SW 1271 (cell line): Measurements from ENCODE around the gene RNF115.
A peak's percentile ranks its signal among the peaks of the same experiment; 100 is the strongest.
"Not testable (repeated sequence)": the region's sequence is repeated elsewhere in the genome, so short reads cannot be mapped to it uniquely, and the experiment has no call there.

Source experiments
- DNase-seq, 2 experiments: peaks; one replicate each; lab custom pipeline; 2025; lab: John Stamatoyannopoulos, UW

RNF115 gene

DNA sequence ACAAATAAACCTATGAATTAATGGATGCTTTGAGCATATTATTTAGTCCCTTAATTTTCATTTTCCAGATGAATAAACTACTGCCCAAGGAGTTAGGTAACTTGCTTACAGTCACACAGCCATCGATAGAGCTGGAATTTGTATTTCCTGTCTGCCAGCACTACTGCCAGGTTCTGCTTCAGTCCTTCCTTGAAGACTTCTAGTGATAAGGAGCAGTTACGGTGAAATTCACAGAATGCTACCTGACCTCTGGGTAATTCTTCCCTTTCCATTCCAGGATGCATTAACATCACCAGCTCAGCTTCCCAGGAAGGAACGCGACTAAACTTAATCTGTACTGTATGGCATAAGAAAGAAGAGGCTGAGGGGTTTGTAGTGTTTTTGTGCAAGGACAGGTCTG, 93.4 kb downstream of the RNF115 start:
- no peak for DNase-seq

- no peak for DNase-seq
Observed at GRCh38 chr1:145729666-145730436, 94.0 kb downstream of the RNF115 start.

GRCh38 chr1:145729196-145729595, 94.7 kb downstream of the RNF115 start:
- no peak for DNase-seq

DNA sequence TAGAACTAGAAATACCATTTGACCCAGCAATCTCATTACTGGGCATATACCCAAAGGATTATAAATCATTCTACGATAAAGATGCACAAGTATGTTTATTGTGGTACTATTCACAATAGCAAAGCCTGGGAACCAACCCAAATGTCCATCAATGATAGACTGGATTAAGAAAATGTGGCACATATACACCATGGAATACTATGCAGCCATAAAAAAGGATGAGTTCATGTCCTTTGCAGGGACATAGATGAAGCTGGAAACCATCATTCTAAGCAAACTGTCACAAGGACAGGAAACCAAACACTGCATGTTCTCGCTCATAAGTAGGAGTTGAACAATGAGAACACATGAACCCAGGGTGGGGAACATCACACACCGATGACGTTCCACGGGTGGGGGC, 97.7 kb downstream of the RNF115 start:
- not testable (repeated sequence) for DNase-seq

DNA sequence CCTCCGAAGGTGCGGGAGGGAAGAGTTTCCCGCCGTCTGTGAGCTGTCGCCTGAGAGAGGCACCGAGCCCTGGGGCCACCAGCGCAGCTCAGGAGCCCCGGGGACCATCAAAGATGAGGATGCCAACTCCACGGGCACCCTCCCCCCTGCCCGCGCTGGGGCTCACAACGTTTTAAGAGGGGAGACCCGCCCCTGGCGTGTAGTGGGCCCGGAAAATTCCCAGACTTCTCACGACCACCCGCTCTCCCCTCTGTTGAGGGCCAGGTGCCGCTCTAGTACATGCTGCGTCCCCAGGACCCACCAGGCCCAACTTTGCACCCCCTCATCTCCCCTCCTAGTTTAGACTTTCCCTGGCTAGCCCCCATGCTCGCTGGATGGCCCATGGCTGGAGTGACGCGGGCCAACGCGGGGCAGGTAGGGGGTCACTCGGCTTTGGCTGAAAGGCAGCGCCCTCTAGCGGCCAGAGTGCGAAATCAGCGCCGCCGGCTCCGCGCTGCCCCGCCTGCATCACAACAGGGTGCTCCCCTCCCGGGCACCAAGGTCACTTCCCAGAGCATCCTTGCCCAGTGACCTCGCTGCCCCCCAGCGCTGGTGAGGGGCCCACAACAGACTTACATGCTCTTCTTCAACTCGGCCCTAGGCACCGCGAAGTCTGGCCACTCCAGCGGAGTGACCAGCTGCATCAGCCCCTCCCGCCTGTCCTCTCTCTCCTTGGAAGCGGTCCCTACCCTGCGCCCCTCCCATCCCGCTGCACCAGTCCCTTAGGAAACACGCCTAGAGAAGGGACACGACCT, 102.8 kb downstream of the RNF115 start:
- peak; percentile 7 to 44 for DNase-seq

DNA sequence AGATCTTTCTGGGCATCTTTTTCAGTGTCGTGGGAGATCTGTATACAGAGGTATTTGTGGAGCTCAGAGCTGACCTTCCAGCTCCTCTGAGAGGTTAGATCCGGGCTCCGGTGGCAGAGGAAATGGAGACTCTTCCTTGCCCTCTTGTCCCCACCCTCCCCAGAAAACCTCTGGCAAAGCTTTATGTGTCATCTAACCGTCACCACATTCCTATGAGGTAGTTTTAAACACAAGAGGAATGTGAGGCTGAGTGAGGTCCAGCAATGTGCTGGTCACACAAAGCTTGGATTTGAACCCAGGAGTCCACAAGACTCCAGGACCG, 103.4 kb downstream of the RNF115 start:
- peak; percentile 61 to 67 for DNase-seq

GRCh38 chr1:145719230-145720079, 104.4 kb downstream of the RNF115 start, which contains the start of gene CD160:
TSS of gene CD160 (plus strand) at chr1:145719499. CDS start at chr1:145728328, 8,829 bp downstream.
- no peak for DNase-seq

DNA sequence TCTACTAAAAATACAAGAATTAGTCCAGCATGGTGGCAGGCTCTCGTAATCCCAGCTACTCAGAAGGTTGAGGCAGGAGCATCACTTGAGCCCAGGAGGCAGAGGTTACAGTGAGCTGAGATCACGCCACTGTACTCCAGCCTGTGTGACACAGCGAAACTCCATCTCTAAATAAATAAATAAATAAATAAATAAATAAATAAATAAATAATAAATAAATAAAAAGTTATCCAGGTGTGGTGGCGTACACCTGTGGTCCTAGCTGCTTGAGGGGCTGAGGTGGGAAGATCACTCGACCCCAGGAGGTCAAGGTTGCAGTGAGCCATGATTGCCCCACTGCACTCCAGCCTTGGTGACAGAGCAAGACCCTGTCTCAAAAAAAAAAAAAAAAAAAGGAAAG, 105.4 kb downstream of the RNF115 start:
- DNase-seq: not testable (repeated sequence)

DNA sequence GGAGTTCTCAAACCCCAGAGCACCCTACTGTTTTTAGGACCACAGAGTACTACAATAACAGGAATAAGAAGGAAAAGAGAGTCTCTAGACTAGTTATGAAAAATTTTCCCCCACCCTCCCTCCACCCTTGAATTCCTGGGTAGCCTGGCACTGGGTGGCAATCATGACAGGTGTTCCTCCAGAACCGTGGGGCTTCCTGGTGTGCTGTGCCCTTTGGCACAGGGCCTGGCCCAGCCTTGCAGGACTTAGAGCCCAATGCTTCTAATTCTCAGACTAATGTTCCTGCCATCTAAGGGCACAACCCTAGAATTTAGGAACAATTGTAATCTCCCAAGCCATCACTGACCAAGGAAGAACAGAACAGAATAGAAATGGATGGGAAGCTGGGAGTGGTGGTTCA, 106.1 kb downstream of the RNF115 start:
- no peak for DNase-seq

- DNase-seq: no peak
Observed at GRCh38 chr1:145716641-145717345, 107.1 kb downstream of the RNF115 start.

DNA sequence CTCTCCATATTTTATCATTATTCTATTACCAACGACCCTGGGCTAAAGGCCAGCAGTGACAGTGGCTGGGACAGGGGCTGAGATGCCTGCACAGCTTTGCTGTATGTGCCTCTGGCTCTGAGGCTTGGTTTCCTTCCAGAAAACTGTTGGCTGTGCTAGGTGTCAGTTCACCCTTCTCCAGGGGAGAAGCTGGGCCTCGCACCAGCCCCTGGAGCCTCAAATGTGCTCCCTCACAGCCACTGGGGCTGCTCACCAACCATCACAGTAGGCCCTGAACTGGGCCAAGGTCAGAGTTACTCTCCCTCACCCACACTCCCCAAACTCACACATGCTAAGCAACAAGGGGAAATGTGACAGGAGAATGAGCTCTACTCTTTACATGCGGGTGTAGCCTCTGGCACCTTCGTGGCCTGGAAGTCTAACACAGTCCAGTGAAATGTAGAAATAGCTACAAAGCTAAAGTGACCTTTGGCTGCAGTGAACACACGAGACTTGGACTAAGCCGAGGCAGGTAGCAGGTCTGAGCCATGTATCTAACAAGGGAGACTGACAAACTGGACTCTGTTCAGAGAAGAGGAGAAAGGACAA, 109.3 kb downstream of the RNF115 start:
- DNase-seq: no peak

DNA sequence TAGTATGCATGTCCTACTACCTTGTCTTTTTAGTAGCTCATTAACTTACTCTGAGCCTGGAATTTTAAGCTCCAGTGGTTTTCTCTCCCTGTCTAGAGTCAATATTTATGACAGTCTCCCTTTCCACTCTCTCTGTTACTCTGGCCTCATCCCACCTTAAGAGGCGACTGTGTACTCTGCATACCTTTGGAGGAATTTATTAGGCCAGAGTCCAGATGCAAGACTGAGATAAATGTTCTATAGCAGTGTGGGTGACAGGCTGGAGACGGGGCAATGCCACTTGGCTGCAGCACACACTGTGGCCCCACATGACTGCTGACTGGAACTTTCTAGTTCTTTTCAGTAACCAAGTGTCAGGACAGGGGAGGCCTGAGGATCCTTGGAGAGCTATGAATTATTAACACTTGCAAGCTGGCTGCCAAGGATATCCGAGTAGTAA, 112.7 kb downstream of the RNF115 start:
- DNase-seq: no peak

DNA sequence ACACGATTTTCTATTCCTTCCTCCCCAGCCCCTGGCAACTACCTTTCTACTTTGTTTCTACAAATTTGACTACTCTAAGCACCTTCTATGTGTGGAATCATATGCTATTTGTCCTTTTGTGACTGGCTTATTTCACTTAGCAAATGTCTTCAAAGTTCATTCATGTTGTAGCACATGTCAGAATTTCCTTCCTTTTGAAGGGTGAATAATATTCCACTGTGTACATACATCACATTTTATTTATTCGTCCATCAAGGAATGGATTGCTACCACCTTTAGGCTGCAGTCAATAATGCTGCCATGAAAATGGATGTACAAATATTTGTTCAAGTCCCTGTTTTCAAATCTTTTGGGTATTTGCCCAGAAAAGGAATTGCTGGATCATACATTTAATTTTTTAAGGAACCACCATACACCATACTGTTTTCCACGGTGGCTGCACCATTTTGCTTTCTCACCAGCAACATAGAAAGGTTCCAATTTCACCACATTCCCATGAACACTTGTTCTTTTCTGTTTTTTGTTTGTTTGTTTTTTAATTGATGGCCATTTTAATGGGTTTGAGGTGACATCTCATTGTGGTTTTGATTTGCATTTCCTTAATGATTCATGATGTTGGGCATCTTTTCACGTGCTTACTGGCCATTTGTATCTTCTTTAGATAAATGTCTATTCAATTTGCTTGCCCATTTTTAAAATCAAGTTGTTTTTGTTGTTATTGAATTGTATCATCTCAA, 113.4 kb downstream of the RNF115 start:
- DNase-seq: no peak

DNA sequence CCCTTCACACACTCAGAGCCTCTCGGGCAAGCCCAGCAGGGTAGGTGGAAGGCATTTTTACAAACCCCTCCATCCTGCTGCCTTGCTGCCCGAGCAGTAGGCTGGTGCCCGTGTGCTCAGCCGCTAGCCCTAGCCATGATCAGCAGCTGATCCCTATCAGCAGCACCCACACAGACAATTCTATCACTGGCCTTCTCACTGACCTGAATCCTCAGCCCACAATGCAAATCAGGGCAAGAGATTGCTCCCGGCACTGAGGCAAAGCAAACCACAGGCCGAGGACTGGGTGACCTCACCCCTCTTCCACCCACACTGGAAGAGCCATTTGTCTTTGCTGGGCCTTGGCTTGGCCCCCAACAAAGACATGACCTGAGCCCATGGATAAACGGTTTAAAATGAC, 115.8 kb downstream of the RNF115 start:
- no peak for DNase-seq

DNA sequence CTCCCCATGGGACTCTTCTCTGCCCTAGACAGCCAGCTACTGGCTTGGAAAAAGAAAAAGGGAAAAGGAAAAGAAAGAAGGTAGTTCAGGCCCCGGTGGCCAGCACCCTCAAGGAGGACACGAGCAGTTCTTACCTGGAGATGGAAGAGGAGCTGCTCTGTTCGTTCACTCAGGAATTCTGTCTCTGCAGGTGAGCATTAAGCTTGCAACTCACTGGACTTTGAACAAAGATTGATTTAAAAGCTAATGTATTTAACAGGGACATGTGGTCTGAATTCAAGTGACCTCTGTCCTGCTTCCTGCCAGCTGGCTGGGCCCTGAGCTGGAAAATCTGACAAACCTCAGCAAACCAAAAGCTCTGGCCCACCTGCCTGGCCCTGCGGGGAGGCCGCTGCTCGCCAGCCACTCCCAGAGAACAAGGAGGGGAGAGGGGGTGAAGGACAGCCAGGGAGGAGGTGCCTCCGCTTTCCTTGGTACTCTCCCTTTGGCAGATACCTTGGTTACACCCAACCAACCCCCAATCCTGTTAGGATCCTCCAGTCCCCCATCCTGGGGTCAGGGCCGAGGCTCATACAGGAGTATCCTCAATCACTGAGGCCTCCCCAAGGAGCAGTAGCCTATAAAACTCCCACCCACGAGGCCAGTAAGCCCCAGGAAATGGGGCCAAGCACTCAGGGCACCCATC, 116.6 kb downstream of the RNF115 start, which contains the start of gene PDZK1:
Gene PDZK1 (minus strand): TSS at position 186 of the 685 bp plus-strand sequence. CDS start 19,347 bp downstream, outside the sequence.
- DNase-seq: no peak

- peak; percentile 7 to 42 for DNase-seq
Observed at GRCh38 chr1:145706086-145706664, 117.7 kb downstream of the RNF115 start.

DNA sequence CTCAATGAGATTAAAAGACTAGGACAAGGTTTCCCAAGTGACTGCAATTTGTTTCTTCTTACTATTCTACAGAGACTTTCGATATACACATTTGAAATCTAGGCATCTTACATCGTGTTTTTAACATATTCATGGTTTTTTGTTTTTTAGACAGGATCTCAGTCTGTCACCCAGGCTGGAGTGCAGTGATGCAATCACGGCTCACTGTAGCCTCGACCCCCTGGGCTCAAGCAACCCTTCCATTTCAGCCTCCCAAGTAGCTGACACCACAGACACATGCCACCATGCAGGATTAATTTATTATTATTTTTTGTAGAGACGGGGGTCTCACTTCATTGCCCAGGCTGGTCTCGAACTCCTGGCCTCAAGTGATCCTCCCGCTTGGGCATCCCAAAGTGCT, 118.3 kb downstream of the RNF115 start:
- no peak for DNase-seq

DNA sequence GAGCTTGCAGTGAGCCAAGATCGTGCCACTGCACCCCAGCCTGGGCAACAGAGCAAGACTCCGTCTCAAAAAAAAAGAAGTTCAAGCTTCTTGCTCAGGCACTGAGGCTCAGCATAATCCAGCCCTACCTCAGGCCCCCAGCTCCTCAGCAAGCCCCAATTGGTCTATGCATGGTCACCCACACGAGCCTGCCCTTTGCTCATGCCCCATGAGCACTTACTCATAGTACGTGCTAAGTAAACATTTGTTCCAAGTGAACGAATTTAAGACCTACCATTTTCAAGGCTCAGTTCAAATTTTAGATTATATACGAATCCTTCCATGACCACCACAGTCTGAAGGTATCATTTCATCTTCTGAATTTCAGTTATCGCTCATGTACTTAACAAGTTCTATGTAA, 121.1 kb downstream of the RNF115 start:
- no peak for DNase-seq

DNA sequence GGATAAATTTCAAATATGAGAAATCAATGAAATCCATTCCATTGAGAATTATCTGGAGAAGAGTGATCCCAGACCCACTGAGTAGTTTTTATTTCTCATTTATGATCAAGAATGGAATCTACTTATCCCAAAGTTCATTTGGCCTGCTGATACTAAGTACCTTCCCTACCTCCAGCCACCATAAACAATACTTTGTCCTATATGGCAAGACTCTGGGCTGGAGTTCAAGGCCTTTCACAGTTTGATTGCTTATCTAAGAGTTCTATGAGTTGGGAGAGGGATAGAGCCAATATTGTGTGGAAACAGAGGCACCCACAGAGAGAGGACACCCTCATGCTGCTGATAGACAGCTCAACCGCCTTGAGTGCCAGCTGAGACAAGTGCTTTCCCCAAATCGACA, 121.8 kb downstream of the RNF115 start:
- no peak for DNase-seq
